GM21723 (cell line): ENCODE measurements around the gene HOXA7.

Experiments used
- ATAC-seq: cut with Tn5 transposase; IDR thresholded peaks from one replicate; pipeline ENCODE4 v1.9.1; 2021; ENCODE audit warnings: mild to moderate bottlenecking, moderate library complexity; ENCODE audit not compliant: unreplicated experiment

Gene HOXA7

DNA sequence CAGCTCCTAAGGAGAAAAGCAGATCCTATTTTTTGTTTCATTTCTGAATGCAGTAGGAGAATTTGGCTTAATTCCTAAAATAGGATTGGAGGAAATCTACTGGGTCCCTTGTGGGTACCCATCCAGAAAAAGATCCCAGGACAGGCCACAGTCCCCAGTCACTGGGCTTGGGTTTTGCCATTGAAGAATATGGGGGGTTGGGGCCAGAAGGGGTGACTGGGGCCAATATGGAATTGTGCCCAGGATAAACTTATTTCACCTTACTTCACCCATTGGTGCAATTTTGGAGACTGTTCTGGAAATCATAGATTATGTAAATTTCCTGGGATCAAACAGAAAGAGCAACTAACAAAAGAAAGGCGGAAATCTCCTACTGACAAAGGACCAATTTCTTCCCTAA lies 18.0 kb downstream of the HOXA7 start:
- ATAC-seq = no peak

- no peak for ATAC-seq
These were observed 18.7 kb downstream of the HOXA7 start for GRCh38 chr7:27137640-27138315.

- ATAC-seq = no peak
These were observed 22.1 kb downstream of the HOXA7 start for GRCh38 chr7:27134392-27134791.

GRCh38 chr7:27133409-27134231 lies 22.9 kb downstream of the HOXA7 start:
- ATAC-seq = no peak

DNA sequence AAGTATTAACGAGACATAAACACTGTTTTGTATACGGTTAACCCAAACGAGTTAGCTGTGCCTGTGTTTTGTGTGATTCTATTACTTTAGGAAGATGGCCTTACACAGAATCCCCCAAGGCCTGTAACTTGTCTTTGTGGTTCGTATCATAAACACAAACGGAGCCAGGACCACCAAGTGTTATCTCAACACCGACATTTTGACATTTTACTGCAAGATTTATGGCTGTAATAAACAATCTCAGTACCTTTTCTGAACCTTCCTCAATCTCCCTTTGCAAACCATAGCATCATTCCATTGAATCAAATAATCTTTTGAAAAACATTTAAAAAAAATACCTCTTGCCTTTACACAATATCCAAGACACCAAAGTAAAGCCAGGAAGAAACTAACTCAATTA lies 23.5 kb downstream of the HOXA7 start:
- ATAC-seq = no peak

- no peak for ATAC-seq
These were observed 24.3 kb downstream of the HOXA7 start for GRCh38 chr7:27132214-27132613.

DNA sequence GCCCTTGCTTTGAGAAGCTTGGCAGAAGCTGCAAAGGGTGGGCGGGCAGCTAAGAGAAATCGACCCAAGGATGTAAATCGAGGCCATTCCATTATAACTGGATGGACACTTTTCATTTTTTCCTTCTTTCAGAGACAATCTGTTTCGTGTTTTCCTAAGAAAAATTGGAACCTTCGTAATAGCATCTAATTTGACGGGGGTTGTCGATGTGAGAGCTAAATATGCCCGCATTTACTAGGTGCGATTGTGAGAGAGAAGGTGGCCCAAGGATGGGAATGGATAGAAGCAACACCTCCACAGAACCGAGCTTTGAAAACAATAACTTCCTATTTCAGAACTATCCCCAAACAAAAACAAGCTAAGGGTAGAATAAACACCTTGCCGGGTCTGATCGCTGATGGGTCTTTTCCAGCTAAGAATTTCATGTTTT lies 25.1 kb downstream of the HOXA7 start:
- no peak for ATAC-seq

GRCh38 chr7:27130540-27131389 lies 25.7 kb downstream of the HOXA7 start, which contains the start of gene HOXA4:
Gene HOXA4, minus strand, starts transcription at chr7:27130757. Its CDS starts 24 bp downstream, at chr7:27130733.
- peak; percentile 66 for ATAC-seq

DNA sequence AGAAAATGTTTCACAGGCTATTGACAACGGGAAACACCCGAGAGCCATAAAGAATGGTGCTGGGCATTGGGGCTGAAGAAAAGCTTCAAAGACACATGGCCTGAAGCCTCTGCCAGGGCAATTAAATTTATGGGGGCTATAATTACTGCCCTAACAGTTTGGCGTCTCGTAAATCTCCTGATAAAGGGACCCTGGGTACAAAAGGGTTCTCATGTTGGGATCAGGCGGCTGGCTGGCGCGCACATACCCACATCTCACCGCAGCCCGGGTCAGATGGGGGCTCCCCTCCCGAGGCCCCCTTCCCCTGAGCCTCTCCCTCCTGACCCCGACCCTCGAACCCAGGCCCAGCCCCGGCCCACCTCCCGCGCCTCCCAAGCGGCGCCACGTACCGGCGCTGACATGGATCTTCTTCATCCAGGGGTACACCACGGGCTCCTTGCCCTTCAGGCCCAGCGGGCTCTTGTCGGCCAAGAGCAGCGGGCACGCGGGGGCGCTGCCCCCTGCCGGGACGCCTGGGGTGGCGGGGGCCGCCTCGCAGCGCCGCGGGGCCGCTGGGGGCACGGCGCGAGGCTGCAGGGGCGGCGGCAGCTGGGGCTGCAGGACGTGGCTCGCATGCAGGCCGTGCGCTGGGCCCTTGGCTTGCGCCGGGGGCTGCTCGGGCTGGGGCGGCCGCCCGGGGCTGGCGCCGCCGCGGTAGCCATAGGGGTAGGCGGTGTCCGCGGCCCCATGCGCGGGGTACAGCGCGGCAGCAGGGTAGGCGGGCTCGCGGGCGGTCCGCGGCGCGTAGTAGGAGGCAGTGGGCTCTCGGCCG lies 26.5 kb downstream of the HOXA7 start:
- peak; percentile 6 for ATAC-seq

DNA sequence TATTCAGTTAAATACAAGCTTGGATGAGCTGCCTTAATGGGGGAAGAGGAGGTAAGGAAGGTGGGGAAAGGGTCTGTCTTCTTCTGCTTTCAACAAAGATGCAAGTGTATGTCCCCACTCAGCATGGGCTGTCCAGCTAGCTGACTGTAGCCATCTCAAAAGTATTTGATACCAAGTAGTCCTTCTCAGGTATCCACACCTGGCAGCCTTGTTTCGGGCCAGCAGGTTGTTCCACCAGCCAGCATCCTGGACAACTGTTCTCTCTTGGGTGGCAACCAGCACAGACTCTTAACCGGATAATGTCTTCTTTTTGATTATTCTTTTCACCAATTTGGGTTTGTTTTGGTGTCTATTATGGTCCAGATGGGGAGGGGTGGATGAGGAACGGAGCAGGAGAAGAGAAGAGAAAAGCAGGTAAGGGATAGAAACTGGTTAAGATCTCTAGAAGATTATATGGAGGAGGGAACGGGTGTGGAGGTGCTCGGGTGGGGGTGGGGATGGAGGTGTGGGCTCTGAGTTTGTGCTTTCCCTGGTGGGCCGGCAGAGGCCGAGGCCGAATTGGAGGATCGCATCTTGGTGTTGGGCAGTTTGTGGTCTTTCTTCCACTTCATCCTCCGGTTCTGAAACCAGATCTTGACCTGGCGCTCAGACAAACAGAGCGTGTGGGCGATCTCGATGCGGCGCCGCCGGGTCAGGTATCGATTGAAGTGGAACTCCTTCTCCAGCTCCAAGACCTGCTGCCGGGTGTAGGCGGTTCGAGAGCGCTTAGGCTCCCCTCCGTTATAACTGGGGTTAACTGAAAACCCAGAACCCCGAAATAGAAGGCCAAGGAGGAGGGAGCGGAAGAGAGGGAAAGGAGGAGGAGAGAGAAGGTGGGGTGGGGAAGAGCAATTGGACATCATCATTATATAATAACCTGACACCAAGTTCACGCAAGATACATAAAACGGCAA lies 27.4 kb downstream of the HOXA7 start:
- no peak for ATAC-seq

- ATAC-seq = no peak
These were observed 28.4 kb downstream of the HOXA7 start for GRCh38 chr7:27128034-27128433.

DNA sequence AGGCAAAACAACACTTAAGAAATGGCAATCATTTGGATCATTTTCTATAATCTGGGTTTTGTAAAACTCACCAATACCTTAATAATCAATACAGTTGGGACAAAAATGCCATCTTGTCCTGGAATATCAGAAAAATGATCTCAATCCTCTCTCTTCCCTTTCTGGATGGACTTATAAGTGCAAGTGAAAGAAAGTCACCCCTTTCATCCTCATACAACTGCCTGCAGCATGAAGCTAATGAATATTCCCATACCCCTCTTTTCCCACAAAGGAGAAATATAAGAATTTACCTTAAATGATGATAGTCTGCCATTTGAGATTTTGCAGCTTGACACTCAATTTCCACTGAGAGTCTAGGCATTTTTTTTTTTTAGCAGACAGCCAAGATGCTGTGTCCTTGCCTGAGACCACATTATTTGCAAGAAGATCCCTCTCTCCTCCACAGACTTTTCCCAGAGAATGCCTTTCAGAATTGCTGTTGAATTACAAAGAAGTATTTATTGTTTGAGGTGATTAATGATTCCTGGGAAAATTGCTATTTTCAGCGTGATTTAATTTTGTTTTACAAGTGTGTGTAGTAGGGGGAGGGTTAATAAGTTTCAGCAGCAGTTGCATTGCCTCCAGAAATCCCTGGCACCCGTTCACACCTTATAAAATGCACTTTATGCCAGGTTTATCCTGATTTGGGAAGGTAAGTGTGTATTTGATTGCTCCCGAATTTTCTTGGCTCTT lies 29.7 kb downstream of the HOXA7 start:
- ATAC-seq = no peak

DNA sequence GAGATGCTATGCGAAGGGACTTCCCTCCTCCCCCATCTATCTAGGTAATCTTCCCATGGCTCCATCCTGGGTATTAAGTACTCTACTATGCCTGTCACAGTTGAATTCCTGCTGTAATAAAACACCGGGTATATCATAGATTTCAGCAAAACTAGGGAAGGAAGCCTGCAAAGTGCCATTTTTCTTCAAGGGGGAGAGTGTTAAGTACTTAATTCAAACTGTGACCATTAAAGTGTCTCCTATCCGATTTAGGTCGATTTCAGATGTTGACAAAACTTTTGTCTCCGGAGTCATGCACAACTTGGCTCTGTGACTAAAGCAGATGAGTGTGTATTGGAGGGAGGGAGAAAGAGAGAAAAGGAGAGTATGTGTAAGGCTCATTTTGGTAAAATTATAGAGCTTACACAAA lies 30.5 kb downstream of the HOXA7 start:
- ATAC-seq = no peak

DNA sequence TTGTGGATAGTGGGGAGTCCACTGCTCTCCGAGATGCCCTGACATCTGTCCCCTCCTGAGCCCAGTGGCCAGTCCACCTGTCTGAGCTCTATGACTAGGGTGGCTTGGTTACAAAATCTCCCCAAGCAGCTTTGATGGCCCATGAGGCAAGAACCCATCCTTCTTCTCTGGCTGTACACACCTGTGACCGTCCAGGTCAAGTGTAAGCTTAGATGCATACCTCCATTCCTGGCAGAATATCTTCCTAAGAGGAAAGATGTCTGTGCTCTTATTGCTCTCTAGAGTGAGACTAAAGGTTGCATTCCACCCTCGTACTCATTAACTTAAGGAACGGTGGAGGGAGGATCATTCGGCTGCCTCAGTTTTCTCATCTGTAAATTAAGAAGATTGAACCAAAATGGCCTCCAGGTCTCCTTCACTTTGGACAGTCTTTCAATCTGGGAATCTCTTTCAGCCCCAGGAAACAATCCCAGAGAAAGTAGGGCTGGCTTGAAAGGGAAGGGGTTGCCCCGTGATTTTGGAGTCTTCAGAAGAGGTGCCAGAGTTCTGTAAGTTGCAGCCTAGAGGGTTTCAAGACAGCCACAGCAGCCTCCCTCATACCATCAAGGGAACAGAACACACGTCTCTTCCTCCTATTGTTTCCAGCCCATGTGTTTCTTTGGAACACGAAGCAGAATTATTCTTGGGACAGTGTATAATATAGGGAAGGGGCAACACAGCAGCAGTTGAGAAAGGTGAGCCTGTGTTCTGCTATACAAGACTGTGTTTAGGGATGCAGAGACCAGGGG lies 31.4 kb downstream of the HOXA7 start:
- no peak for ATAC-seq

DNA sequence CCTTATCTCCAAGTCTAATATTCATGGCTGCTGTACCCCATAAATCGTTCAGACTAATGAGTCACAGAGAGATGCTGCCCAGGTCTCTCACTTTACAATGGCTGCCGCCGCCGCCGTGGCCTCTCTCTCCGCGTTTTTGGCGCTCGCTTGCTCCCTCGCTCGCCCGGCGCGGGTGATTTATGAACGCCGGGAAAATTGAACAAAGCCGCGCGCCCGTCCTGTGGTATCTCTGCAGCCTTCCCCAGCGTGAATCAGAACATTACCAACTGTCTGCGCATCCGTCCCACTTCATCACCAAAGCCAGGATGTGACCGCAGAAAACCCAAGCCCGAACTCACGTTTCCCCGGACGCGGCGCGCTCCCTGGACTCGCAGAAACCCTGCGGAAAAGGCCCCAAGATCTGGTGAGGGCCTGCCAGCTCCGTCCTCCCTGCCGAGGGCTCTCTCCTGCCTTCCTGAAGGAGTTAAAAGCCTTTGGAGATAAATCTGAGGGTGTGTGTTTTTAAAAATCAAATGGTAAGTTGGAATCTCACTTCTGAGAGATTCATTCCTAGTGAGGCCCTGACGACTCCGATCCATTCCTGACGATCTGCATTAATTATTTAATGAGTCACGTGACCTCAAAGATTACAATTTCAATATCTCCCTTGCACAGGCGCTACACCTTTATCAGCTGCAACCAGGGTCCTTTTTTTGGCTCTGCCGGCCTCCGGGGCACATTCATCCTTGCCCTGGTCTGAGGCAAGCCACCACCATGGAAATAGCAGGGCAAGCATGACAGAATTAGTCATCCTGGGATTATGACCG lies 32.2 kb downstream of the HOXA7 start:
- ATAC-seq = no peak

DNA sequence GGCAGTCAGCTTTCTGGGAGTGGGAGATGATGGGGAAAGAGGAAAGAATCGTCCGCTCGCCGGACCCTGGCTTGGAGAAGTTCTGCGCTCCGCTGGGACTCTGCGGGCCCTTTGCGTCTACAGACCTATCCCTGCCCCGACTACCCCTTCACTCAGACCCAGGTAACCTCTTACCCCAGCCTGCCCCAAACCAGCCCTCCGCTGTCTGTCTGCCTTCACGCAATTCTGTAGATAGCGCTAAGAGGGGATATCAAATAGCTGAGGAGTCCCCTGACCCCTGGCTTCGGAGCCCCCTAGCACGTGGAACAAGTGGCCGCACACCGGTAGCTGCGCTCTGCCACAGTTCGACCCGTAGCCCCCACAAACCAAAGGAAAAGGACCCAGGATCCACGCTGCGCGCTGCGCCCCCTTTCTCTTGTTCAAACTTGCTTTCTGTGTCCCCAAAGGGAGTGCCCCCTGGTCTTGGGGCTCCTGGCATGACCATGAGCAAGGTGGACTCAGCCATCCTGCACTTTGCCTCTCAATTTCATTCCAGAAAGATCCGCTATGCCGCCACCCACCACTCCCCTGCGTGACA lies 32.9 kb downstream of the HOXA7 start:
- ATAC-seq = no peak

GRCh38 chr7:27123007-27123476 lies 33.4 kb downstream of the HOXA7 start:
- ATAC-seq = no peak
